GM23248 (cell line): Measurements from ENCODE around the gene RAB8B. TPM values are rescaled to one million over a fixed set of nuclear protein-coding genes. Genes with fewer than 3 reads are reported as not detected.

Source experiments
- DNase-seq: peaks from one replicate; pipeline ENCODE4 v3.0.0-alpha.2; 2015
- H2AFZ ChIP-seq: fragments of 200-600 bp; sonication (generic); 2 replicates; pipeline ENCODE4 v1.6.1; 2016; ENCODE audit warnings: antibody characterized with exemption
- H3F3A ChIP-seq: fragments of 200-600 bp; sonication (generic); 2 replicates; pipeline ENCODE4 v1.6.1; 2016; ENCODE audit warnings: mild to moderate bottlenecking, antibody characterized with exemption, mixed run types; ENCODE audit not compliant: insufficient read depth
- H3K27ac ChIP-seq: fragments of 200-600 bp; sonication (generic); 2 replicates; pipeline ENCODE4 v1.5.1; 2016; ENCODE audit warnings: mild to moderate bottlenecking
- H3K27me3 ChIP-seq: fragments of 200-600 bp; sonication (generic); replicated peaks from 2 replicates; pipeline ENCODE4 v1.6.1; 2016; ENCODE audit warnings: mild to moderate bottlenecking; ENCODE audit not compliant: insufficient read depth
- H3K36me3 ChIP-seq: fragments of 200-600 bp; sonication (generic); 2 replicates; pipeline ENCODE4 v1.6.1; 2016; ENCODE audit warnings: low read depth, mild to moderate bottlenecking
- H3K4me1 ChIP-seq: fragments of 200-600 bp; sonication (generic); 2 replicates; pipeline ENCODE4 v1.6.1; 2016; ENCODE audit warnings: mild to moderate bottlenecking; ENCODE audit not compliant: insufficient read depth
- H3K4me2 ChIP-seq: fragments of 200-600 bp; sonication (generic); one replicate; pipeline ENCODE4 v1.6.1; 2016; ENCODE audit warnings: mild to moderate bottlenecking; ENCODE audit not compliant: unreplicated experiment
- H3K4me3 ChIP-seq: fragments of 200-600 bp; sonication (generic); 2 replicates; pipeline ENCODE4 v1.5.1; 2016; ENCODE audit warnings: mild to moderate bottlenecking
- H3K79me2 ChIP-seq: fragments of 200-600 bp; sonication (generic); 2 replicates; pipeline ENCODE4 v1.6.1; 2016; ENCODE audit warnings: mild to moderate bottlenecking; ENCODE audit not compliant: insufficient read depth
- H3K9ac ChIP-seq: fragments of 200-600 bp; sonication (generic); 2 replicates; pipeline ENCODE4 v1.6.1; 2016; ENCODE audit warnings: mild to moderate bottlenecking
- H3K9me2 ChIP-seq: fragments of 200-600 bp; sonication (generic); 2 replicates; pipeline ENCODE4 v1.6.1; 2016; ENCODE audit warnings: mixed run types, mild to moderate bottlenecking, moderate library complexity; ENCODE audit not compliant: insufficient read depth
- H3K9me3 ChIP-seq: fragments of 200-600 bp; sonication (generic); one replicate; pipeline ENCODE4 v1.6.1; 2017; ENCODE audit warnings: low read depth
- H4K20me1 ChIP-seq: fragments of 200-600 bp; sonication (generic); 2 replicates; pipeline ENCODE4 v1.6.0; 2016; ENCODE audit not compliant: insufficient read depth
- EZH2 ChIP-seq: fragments of 200-600 bp; sonication (generic); IDR thresholded peaks from 2 replicates; pipeline ENCODE4 v1.6.1; 2018; ENCODE audit warnings: antibody characterized with exemption, mild to moderate bottlenecking; ENCODE audit not compliant: insufficient read depth, poor library complexity, severe bottlenecking
- EZH2phosphoT487 ChIP-seq: fragments of 200-600 bp; sonication (generic); IDR thresholded peaks from 2 replicates; pipeline ENCODE4 v1.6.1; 2018; ENCODE audit warnings: antibody characterized with exemption, moderate library complexity, mild to moderate bottlenecking, low read depth; ENCODE audit not compliant: insufficient read depth
- WGBS, 2 experiments: methylation state at CpG; one replicate each; pipeline ENCODE4 v1.1.6; 2015 to 2017; ENCODE audit warnings: low lambda C conversion rate in 2 of 2, low coverage in 1 of 2; ENCODE audit errors: missing lambda C conversion rate in 2 of 2; 5-methylcytosine and 5-hydroxymethylcytosine counted together
- in situ Hi-C: fragments of 300-500 bp; cut with MboI; formaldehyde crosslinking; loops from 2 replicates; pipeline ENCODE4 v1.15.0; 2020
- polyA plus RNA-seq: library from polyadenylated mRNA; unstranded; fragments of >200 nt; fragmentation: Nextera tagmentation; extraction: Ambion mirVana; gene quantifications from 2 replicates; pipeline ENCODE4 v1.2.1, GENCODE V29; 2016
- total RNA-seq: library from RNA; depleted of rRNA; stranded (reverse); fragments of >200 nt; shearing (Covaris generic); gene quantifications from 2 replicates; pipeline ENCODE4 v1.2.3, GENCODE V29; 2014

RAB8B gene
- total and polyA plus RNA-seq, 2 experiments from 2014 or later, result 43.6 to 54.3 TPM

DNA sequence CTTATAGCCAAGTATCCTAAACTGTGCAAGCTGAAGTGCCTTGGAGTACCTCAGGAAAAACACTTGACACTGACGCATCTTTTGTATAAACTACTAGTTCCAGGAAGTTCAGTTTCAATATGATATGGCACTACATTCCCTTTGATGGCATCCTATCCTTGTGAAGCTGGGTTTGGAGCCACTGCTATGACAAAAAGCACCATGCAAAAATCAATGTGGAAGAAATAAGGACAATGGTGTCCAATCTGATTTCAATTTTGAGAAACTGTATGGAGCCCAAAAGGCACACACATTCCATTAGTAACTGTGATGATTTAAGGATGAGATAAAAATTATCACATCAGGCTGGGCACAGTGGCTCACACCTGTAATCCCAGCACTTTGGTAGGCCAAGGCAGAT lies 37.7 kb upstream of the RAB8B start:
- no peak for DNase-seq
- Histone ChIP-seq H3K27ac (peak overlapping the region; percentile 8; the same call in 1 of the 2 replicates), H3K79me2 (peaks cover 42% of the 10 kb centered on the region), H3K27me3 (no peaks in the 10 kb centered on the region), H3K9me3 (no peaks in the 10 kb centered on the region), H3K4me1 (peaks cover 28% of the 10 kb centered on the region), H2AFZ (no peak overlapping the region), H3K4me2 (no peak overlapping the region), H3F3A (peaks cover 73% of the 10 kb centered on the region), H3K9me2 (no peaks in the 10 kb centered on the region), H3K4me3 (no peak overlapping the region), H3K9ac (no peak overlapping the region), H3K36me3 (peaks cover 53% of the 10 kb centered on the region), H4K20me1 (no peaks in the 10 kb centered on the region)
- in situ Hi-C loops, result loop anchor here (25.0 kb wide), 1 partner anchor 261 kb away; no protein-coding TSS in a partner anchor
- 100% methylated on average over 1 of the region's 1 CpG for WGBS, 2 experiments
- no peak for TF ChIP-seq EZH2phosphoT487
- TF ChIP-seq EZH2, result no peak

GRCh38 chr15:63155486-63155885 lies 33.9 kb upstream of the RAB8B start:
- peak overlapping the region; percentile 98 for H3K9ac ChIP-seq
- H3K36me3 ChIP-seq, result peaks cover 45% of the 10 kb centered on the region
- H3K9me3 ChIP-seq, result no peaks in the 10 kb centered on the region
- H3K27me3 ChIP-seq, result no peaks in the 10 kb centered on the region
- H3K4me1 ChIP-seq, result peaks cover 21% of the 10 kb centered on the region
- peaks cover 62% of the 10 kb centered on the region for H3K79me2 ChIP-seq
- H3K4me3 ChIP-seq, result peak overlapping the region; percentile 99
- H3K27ac ChIP-seq, result peak overlapping the region; percentile 99; the same call in 1 of the 2 replicates
- TF ChIP-seq EZH2phosphoT487 (no peak), EZH2 (no peak)
- DNase-seq, result no peak
- peaks cover 49% of the 10 kb centered on the region for H3F3A ChIP-seq
- 50 to 57% methylated on average over 3 of the region's 3 CpGs for WGBS, 2 experiments
- H3K4me2 ChIP-seq, result peak overlapping the region; percentile 91
- in situ Hi-C loops, result loop anchor here (25.0 kb wide), 1 partner anchor 257 kb away; no protein-coding TSS in a partner anchor
- no peak overlapping the region for H2AFZ ChIP-seq
- H4K20me1 ChIP-seq, result no peaks in the 10 kb centered on the region
- no peaks in the 10 kb centered on the region for H3K9me2 ChIP-seq

GRCh38 chr15:63156086-63156710 lies 33.2 kb upstream of the RAB8B start:
- Histone ChIP-seq H3K79me2 (peaks cover 62% of the 10 kb centered on the region), H4K20me1 (no peaks in the 10 kb centered on the region), H3K36me3 (peaks cover 42% of the 10 kb centered on the region), H2AFZ (peak overlapping the region; percentile 74), H3F3A (peaks cover 46% of the 10 kb centered on the region), H3K4me2 (peak overlapping the region; percentile 91), H3K4me3 (peak overlapping the region; percentile 99), H3K27me3 (no peaks in the 10 kb centered on the region), H3K9me3 (no peaks in the 10 kb centered on the region), H3K27ac (peak overlapping the region; percentile 99), H3K9me2 (no peaks in the 10 kb centered on the region), H3K9ac (peak overlapping the region; percentile 98), H3K4me1 (peaks cover 20% of the 10 kb centered on the region)
- in situ Hi-C loops, result loop anchor here (25.0 kb wide), 1 partner anchor 256 kb away; no protein-coding TSS in a partner anchor
- WGBS, 2 experiments, result 1 to 2% methylated on average over 10 of the region's 10 CpGs
- peak; percentile 44 for DNase-seq
- TF ChIP-seq EZH2phosphoT487 (no peak), EZH2 (no peak)

DNA sequence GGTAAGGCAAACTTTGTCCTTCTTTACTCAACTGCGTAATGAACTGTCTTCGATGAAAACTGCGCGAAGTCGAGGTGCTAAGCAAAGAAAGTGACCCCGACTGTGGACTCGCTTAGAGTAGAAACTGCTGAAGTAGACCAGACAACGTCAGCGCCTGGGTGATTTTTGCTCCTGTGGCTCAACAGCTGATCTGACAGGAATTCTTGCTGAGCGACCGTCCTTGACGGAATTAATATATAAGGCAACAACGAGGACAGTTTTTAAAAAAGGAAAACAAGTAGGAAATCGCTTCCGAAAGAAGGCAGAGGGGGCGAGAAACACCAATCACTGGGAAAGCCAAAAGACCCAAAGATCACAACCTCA lies 32.7 kb upstream of the RAB8B start:
- Histone ChIP-seq H3K4me1 (peaks cover 20% of the 10 kb centered on the region), H3K4me2 (peak overlapping the region; percentile 91), H3K9me3 (no peaks in the 10 kb centered on the region), H3K9ac (peak overlapping the region; percentile 98), H3K27me3 (no peaks in the 10 kb centered on the region), H2AFZ (peak overlapping the region; percentile 74), H3F3A (peaks cover 41% of the 10 kb centered on the region), H3K27ac (peak overlapping the region; percentile 99), H3K36me3 (peaks cover 37% of the 10 kb centered on the region), H3K79me2 (peaks cover 62% of the 10 kb centered on the region), H3K9me2 (no peaks in the 10 kb centered on the region), H3K4me3 (peak overlapping the region; percentile 99), H4K20me1 (no peaks in the 10 kb centered on the region)
- WGBS, 2 experiments, result 0 to 2% methylated on average over 16 of the region's 16 CpGs
- peak; percentile 72 for DNase-seq
- in situ Hi-C loops, result loop anchor here (25.0 kb wide), 1 partner anchor 256 kb away; no protein-coding TSS in a partner anchor
- TF ChIP-seq EZH2 (no peak), EZH2phosphoT487 (no peak)
